Astrocyte of the spinal cord (primary cell): ENCODE results near the gene JCAD.
"Not testable (repeated sequence)": the region's sequence is repeated elsewhere in the genome, so short reads cannot be mapped to it uniquely, and the experiment has no call there.

Experiments
- DNase-seq: peaks from one replicate; pipeline ENCODE4 v3.0.0; 2011; ENCODE audit warnings: low read depth, low spot score
- H3K4me3 ChIP-seq: 2 replicates; pipeline ENCODE4 v1.5.1; 2011; ENCODE audit warnings: low read depth, mild to moderate bottlenecking, low read length, moderate library complexity
- in situ Hi-C: cut with HindIII; loops from 2 replicates; pipeline ENCODE4 v1.10.0; 2017; ENCODE audit warnings: low sequenced_read_pairs
- TF ChIP-seq, protein P1 (sequence below): IDR thresholded peaks from 2 replicates; pipeline ENCODE4 v1.5.1; 2012; ENCODE audit warnings: low read depth, mild to moderate bottlenecking, low read length, inconsistent platforms

Gene JCAD

GRCh38 chr10:30011956-30012647, 47.3 kb downstream of the JCAD start:
- TF ChIP-seq, protein P1, sequence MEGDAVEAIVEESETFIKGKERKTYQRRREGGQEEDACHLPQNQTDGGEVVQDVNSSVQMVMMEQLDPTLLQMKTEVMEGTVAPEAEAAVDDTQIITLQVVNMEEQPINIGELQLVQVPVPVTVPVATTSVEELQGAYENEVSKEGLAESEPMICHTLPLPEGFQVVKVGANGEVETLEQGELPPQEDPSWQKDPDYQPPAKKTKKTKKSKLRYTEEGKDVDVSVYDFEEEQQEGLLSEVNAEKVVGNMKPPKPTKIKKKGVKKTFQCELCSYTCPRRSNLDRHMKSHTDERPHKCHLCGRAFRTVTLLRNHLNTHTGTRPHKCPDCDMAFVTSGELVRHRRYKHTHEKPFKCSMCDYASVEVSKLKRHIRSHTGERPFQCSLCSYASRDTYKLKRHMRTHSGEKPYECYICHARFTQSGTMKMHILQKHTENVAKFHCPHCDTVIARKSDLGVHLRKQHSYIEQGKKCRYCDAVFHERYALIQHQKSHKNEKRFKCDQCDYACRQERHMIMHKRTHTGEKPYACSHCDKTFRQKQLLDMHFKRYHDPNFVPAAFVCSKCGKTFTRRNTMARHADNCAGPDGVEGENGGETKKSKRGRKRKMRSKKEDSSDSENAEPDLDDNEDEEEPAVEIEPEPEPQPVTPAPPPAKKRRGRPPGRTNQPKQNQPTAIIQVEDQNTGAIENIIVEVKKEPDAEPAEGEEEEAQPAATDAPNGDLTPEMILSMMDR = no peak
- no peak for DNase-seq
- no peak overlapping the region for H3K4me3 ChIP-seq
- in situ Hi-C loops = no loop called here

DNA sequence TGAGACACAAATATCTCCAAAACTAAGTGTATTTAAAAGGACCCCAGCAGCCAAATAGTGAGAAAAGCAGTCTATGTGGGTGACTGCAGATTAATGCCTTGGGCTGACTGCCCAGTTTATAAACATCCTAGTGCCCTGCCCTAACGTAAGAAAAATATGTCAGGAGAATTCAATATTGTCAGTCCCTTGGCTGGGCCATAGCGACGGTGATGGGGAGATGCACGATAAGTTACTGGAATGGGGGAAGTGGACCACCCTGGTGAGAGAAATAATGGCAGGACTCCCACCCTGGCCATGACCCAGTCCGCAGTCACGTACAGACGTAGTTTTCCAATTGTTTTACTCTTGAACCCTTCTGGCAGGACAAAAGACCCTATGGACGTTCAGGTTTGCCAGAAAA, 48.0 kb downstream of the JCAD start:
- TF ChIP-seq, protein P1 = no peak
- no peak overlapping the region for H3K4me3 ChIP-seq
- no peak for DNase-seq
- in situ Hi-C loops = no loop called here

- DNase-seq = no peak
- TF ChIP-seq, protein P1 = no peak
- H3K4me3 ChIP-seq = no peak overlapping the region
- in situ Hi-C loops = no loop called here
Measured at GRCh38 chr10:30007406-30007805, 52.0 kb downstream of the JCAD start.

DNA sequence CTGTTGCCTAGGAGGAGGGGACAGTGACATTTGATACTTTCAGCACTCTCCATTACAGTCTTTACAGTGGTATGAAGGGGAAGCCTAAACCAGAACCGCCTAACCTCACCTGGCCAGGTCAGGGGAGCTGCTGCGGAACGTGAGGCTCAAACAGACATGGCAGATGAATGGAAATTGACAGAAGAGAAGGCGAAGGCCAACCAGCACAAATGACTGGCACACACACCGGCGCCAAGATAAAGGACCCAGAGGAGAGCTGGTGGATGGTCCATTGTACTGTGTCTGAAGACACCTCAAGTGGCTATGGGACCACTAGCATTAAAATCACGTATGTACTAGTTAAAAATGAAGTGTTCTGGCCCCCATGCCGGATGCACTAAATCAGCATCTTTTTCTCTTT, 53.0 kb downstream of the JCAD start:
- H3K4me3 ChIP-seq = no peak overlapping the region
- TF ChIP-seq, protein P1 = no peak
- DNase-seq = no peak
- in situ Hi-C loops = no loop called here

GRCh38 chr10:30005116-30005515, 54.3 kb downstream of the JCAD start:
- H3K4me3 ChIP-seq, DNase-seq, in situ Hi-C loops: not testable (repeated sequence)

- in situ Hi-C loops = no loop called here
- DNase-seq = peak; percentile 80
- TF ChIP-seq, protein P1 = peak; percentile 93
- no peak overlapping the region for H3K4me3 ChIP-seq
Measured at GRCh38 chr10:30002426-30003266, 56.7 kb downstream of the JCAD start.
